ENCODE results near the gene ITPR2. TPM values are rescaled to one million over a fixed set of nuclear protein-coding genes. Genes with fewer than 3 reads are reported as not detected.

ITPR2 gene
- total RNA-seq, 4 donors from 2014 or later = 34.1 to 53.0 (median 41.0) TPM

- no peak for TF ChIP-seq CTCF (IDR thresholded peaks at IDR 0.05; ENCODE audit: low read depth)
Measured at GRCh38 chr12:26806556-26806955, 26.4 kb downstream of the ITPR2 start.

GRCh38 chr12:26805401-26805971 lies 27.5 kb downstream of the ITPR2 start:
- TF ChIP-seq CTCF (IDR thresholded peaks at IDR 0.05; ENCODE audit: low read depth) = no peak

GRCh38 chr12:26803552-26803951 lies 29.4 kb downstream of the ITPR2 start:
- no peak for TF ChIP-seq CTCF (IDR thresholded peaks at IDR 0.05; ENCODE audit: low read depth)

- no peak for TF ChIP-seq CTCF (IDR thresholded peaks at IDR 0.05; ENCODE audit: low read depth)
Measured at GRCh38 chr12:26801486-26801885, 31.5 kb downstream of the ITPR2 start.

- no peak for TF ChIP-seq CTCF (IDR thresholded peaks at IDR 0.05; ENCODE audit: low read depth)
Measured at GRCh38 chr12:26800858-26801257, 32.1 kb downstream of the ITPR2 start.

GRCh38 chr12:26800347-26800746 lies 32.6 kb downstream of the ITPR2 start:
- TF ChIP-seq CTCF (IDR thresholded peaks at IDR 0.05; ENCODE audit: low read depth) = no peak

GRCh38 chr12:26799741-26800140 lies 33.3 kb downstream of the ITPR2 start:
- no peak for TF ChIP-seq CTCF (IDR thresholded peaks at IDR 0.05; ENCODE audit: low read depth)
